Progenitor cell of endocrine pancreas (in vitro differentiated cells): ENCODE results near the gene UBAC2. TPM values are rescaled to one million over a fixed set of nuclear protein-coding genes. Genes with fewer than 3 reads are reported as not detected.

Experiments
- DNase-seq: peaks from one replicate; pipeline ENCODE4 v3.0.0; 2021; ENCODE audit warnings: low spot score; ENCODE audit not compliant: unreplicated experiment
- H3K27ac Mint-ChIP-seq: 2 replicates; pipeline ENCODE4 v1.8.0; 2021; ENCODE audit warnings: mild to moderate bottlenecking, moderate library complexity, mixed read lengths
- H3K27me3 Mint-ChIP-seq: 2 replicates; pipeline ENCODE4 v1.8.0; 2021; ENCODE audit warnings: mixed read lengths
- H3K36me3 Mint-ChIP-seq: 2 replicates; pipeline ENCODE4 v1.8.0; 2022; ENCODE audit warnings: mixed read lengths; ENCODE audit not compliant: insufficient read depth
- H3K4me1 Mint-ChIP-seq: 2 replicates; pipeline ENCODE4 v1.8.0; 2021; ENCODE audit warnings: low read depth, mixed read lengths
- H3K4me3 Mint-ChIP-seq: 2 replicates; pipeline ENCODE4 v1.8.0; 2021; ENCODE audit warnings: low read depth, mild to moderate bottlenecking, moderate library complexity, mixed read lengths
- H3K9me3 Mint-ChIP-seq: 2 replicates; pipeline ENCODE4 v1.8.0; 2021; ENCODE audit warnings: low read depth, mixed read lengths
- CTCF ChIP-seq: fragments of 200-600 bp; sonication (generic); IDR thresholded peaks from one replicate; pipeline ENCODE4 v1.5.0; 2021; ENCODE audit warnings: antibody characterized with exemption, mild to moderate bottlenecking; ENCODE audit not compliant: unreplicated experiment
- total RNA-seq: library from RNA; stranded (reverse); gene quantifications from 2 replicates; pipeline ENCODE4 v1.2.1, GENCODE V29; 2021

UBAC2 gene
- total RNA-seq, 1 donor from 2014 or later, result 60.6 TPM

- DNase-seq, result no peak
- peaks cover 6% of the 10 kb centered on the region for H3K4me1 Mint-ChIP-seq
- no peak for TF ChIP-seq CTCF
- H3K4me3 Mint-ChIP-seq, result no peak overlapping the region
- no peaks in the 10 kb centered on the region for H3K27me3 Mint-ChIP-seq
- no peaks in the 10 kb centered on the region for H3K9me3 Mint-ChIP-seq
- peaks cover 5% of the 10 kb centered on the region for H3K36me3 Mint-ChIP-seq
- no peak overlapping the region for H3K27ac Mint-ChIP-seq
Measured at GRCh38 chr13:99281811-99282263, 81.2 kb downstream of the UBAC2 start.

GRCh38 chr13:99282264-99283231, 81.9 kb downstream of the UBAC2 start:
- H3K27ac Mint-ChIP-seq, result no peak overlapping the region
- no peak for TF ChIP-seq CTCF
- peaks cover 6% of the 10 kb centered on the region for H3K4me1 Mint-ChIP-seq

GRCh38 chr13:99285432-99286182, 85.0 kb downstream of the UBAC2 start:
- H3K9me3 Mint-ChIP-seq, result no peaks in the 10 kb centered on the region
- H3K4me1 Mint-ChIP-seq, result peaks cover 2% of the 10 kb centered on the region
- H3K36me3 Mint-ChIP-seq, result peaks cover 7% of the 10 kb centered on the region
- no peak for TF ChIP-seq CTCF
- no peaks in the 10 kb centered on the region for H3K27me3 Mint-ChIP-seq
- no peak overlapping the region for H3K4me3 Mint-ChIP-seq
- no peak for DNase-seq
- H3K27ac Mint-ChIP-seq, result no peak overlapping the region

More at GRCh38 chr13:99282264-99283231, 81.9 kb downstream of the UBAC2 start:
- no peak for DNase-seq
- Mint-ChIP-seq H3K9me3 (no peaks in the 10 kb centered on the region), H3K36me3 (peaks cover 7% of the 10 kb centered on the region), H3K27me3 (no peaks in the 10 kb centered on the region), H3K4me3 (no peak overlapping the region)

GRCh38 chr13:99287551-99287950, 86.9 kb downstream of the UBAC2 start:
- DNase-seq, result no peak
- peaks cover 7% of the 10 kb centered on the region for H3K36me3 Mint-ChIP-seq
- H3K27ac Mint-ChIP-seq, result no peak overlapping the region
- no peaks in the 10 kb centered on the region for H3K27me3 Mint-ChIP-seq
- H3K4me3 Mint-ChIP-seq, result no peak overlapping the region
- H3K4me1 Mint-ChIP-seq, result no peaks in the 10 kb centered on the region
- no peaks in the 10 kb centered on the region for H3K9me3 Mint-ChIP-seq
- TF ChIP-seq CTCF, result no peak

- Mint-ChIP-seq H3K27ac (no peak overlapping the region), H3K9me3 (no peaks in the 10 kb centered on the region), H3K4me3 (no peak overlapping the region), H3K4me1 (no peaks in the 10 kb centered on the region), H3K27me3 (no peaks in the 10 kb centered on the region), H3K36me3 (peaks cover 7% of the 10 kb centered on the region)
- no peak for DNase-seq
- no peak for TF ChIP-seq CTCF
Measured at GRCh38 chr13:99288089-99288488, 87.4 kb downstream of the UBAC2 start.
